ENCODE data around the gene TAOK2. TPM values are rescaled to one million over a fixed set of nuclear protein-coding genes. Genes with fewer than 3 reads are reported as not detected.

Gene TAOK2
- total RNA-seq, result 10 to 100 TPM; 46.6 to 53.4 (median 50.5) TPM
- long read RNA-seq, donor 1, full-length matches to known transcripts, result 8 of 62 reads
- long read RNA-seq, donor 1, partial matches to known transcripts, result 48 of 62 reads
- long read RNA-seq, donor 1, other reads (novel, unspliced or antisense), result 6 of 62 reads
- long read RNA-seq, donor 2, full-length matches to known transcripts, result 3 of 7 reads
- long read RNA-seq, donor 2, partial matches to known transcripts, result 1 of 7 reads
- long read RNA-seq, donor 2, other reads (novel, unspliced or antisense), result 3 of 7 reads

GRCh38 chr16:29973384-29974246, at the start of gene TAOK2:
Gene TAOK2 (plus strand): TSS chr16:29973868. CDS start chr16:29977773, 3,905 bp downstream.
- ATAC-seq, result peak; percentile 99
- intact Hi-C loops (cut with DNase I, micrococcal nuclease), result no loop called here
- peaks cover 24% of the 10 kb centered on the region for H3K4me1 ChIP-seq (ENCODE audit: low read depth)
- peaks cover 4% of the 10 kb centered on the region for H3K36me3 ChIP-seq (ENCODE audit: low read depth)
- no peak for TF ChIP-seq CTCF (IDR thresholded peaks at IDR 0.05)
- DNase-seq, result peak; percentile 95 to 99 (median 99)
- no peaks in the 10 kb centered on the region for H3K9me3 ChIP-seq
- H3K4me3 ChIP-seq, result peak within 1 kb of the TSS; percentile 88

DNA sequence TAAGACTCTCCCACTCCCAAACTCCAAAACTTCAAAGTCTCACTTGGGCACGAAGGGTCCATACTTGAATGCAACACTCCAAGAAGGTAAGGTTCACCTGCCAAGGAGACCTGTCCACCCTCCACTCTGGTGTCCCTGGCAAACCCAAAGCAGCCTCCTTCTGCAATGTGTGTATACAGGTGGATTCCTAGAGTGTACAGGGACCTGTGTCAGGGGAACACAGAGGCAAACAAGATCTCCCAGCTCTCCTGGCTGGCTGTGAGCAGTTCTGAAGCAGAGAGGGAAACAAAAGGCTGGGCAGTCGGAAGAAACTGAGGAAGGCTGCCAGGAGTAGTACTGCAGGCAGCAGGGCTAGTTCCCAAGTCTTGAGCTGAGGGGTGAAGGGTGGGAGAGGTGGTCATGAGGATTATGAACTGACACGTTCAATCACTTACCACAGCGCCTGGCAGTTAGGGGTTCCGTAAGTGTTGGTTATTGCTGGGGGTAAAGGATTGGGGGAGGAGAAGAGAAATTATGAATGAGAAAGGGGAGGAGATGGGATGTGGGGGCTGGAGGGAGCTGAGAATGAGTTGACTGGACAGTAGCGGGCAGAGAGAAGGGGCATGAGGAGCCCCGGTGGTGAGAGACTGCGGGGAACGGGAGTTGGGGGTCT, 48.4 kb upstream of the TAOK2 start:
- TF ChIP-seq CTCF (IDR thresholded peaks at IDR 0.05), result no peak
- H3K36me3 ChIP-seq (ENCODE audit: low read depth), result no peaks in the 10 kb centered on the region
- intact Hi-C loops (cut with DNase I, micrococcal nuclease), result no loop called here
- ATAC-seq (peak; percentile 7), DNase-seq (no peak)
- H3K9me3 ChIP-seq, result no peaks in the 10 kb centered on the region
- peak overlapping the region; percentile 92 for H3K4me3 ChIP-seq
- peaks cover 19% of the 10 kb centered on the region for H3K4me1 ChIP-seq (ENCODE audit: low read depth)

GRCh38 chr16:29925781-29926710, 47.6 kb upstream of the TAOK2 start, which contains the start of gene KCTD13:
Gene KCTD13 (minus strand): TSS chr16:29926226. CDS start chr16:29926033, 193 bp downstream.
- no peak for TF ChIP-seq CTCF (IDR thresholded peaks at IDR 0.05)
- DNase-seq (peak; percentile 86 to 95 (median 89)), ATAC-seq (peak; percentile 98)
- Histone ChIP-seq H3K9me3 (no peaks in the 10 kb centered on the region), H3K36me3 (ENCODE audit: low read depth) (no peaks in the 10 kb centered on the region), H3K4me1 (ENCODE audit: low read depth) (peaks cover 19% of the 10 kb centered on the region), H3K4me3 (peak within 1 kb of the TSS; percentile 92)
- intact Hi-C loops (cut with DNase I, micrococcal nuclease), result no loop called here

DNA sequence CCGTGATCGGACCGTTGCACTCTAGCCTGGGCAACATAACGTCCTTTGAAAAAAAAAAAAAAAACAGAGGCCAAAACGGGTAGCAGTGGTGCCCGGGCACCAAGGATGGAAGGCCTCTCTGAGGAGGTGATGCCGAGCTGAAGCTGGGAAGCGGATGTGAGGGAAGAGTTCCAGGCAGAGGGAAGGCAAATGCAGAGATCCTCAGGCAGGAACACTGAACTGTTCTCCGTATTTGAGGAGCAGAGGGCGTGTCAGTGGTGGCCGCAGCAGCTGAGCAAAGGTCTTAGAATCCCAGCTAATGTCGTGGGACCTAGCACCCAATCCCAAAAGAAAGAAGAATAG, 47.0 kb upstream of the TAOK2 start:
- no peak for TF ChIP-seq CTCF (IDR thresholded peaks at IDR 0.05)
- Histone ChIP-seq H3K4me1 (ENCODE audit: low read depth) (peaks cover 19% of the 10 kb centered on the region), H3K36me3 (ENCODE audit: low read depth) (no peaks in the 10 kb centered on the region), H3K9me3 (no peaks in the 10 kb centered on the region), H3K4me3 (peak overlapping the region; percentile 92)
- intact Hi-C loops (cut with DNase I, micrococcal nuclease), result no loop called here
- DNase-seq (peak in 2 of 3 donors; percentile 55 to 57), ATAC-seq (peak; percentile 60)
